Occipital lobe (tissue), 2 donors: Measurements from ENCODE around the gene TRPV3. TPM values are rescaled to one million over a fixed set of nuclear protein-coding genes. Genes with fewer than 3 reads are reported as not detected.
"Not testable (repeated sequence)": the region's sequence is repeated elsewhere in the genome, so short reads cannot be mapped to it uniquely, and the experiment has no call there.

Experiments used
- DNase-seq: peaks from one replicate; lab custom pipeline; 2025; lab: John Stamatoyannopoulos, UW
- total RNA-seq: library from RNA; depleted of rRNA; stranded (reverse); fragments of >200 nt; gene quantifications from one replicate; pipeline ENCODE4 v1.2.3, GENCODE V29; 2014

Gene TRPV3
- total RNA-seq, 1 donor from 2014 or later: 0.47 TPM

GRCh38 chr17:3526971-3527370 lies 30.6 kb downstream of the TRPV3 start:
- DNase-seq: no peak

GRCh38 chr17:3526491-3526890 lies 31.1 kb downstream of the TRPV3 start:
- no peak for DNase-seq

- no peak for DNase-seq
These were observed 33.6 kb downstream of the TRPV3 start for GRCh38 chr17:3524024-3524423.

- not testable (repeated sequence) for DNase-seq
These were observed 38.1 kb downstream of the TRPV3 start for GRCh38 chr17:3519472-3519871.

- no peak for DNase-seq
These were observed 42.7 kb downstream of the TRPV3 start for GRCh38 chr17:3514873-3515272.

- DNase-seq: not testable (repeated sequence)
These were observed 43.4 kb downstream of the TRPV3 start for GRCh38 chr17:3514167-3514566.

- no peak for DNase-seq
These were observed 44.1 kb downstream of the TRPV3 start for GRCh38 chr17:3513305-3514035.

GRCh38 chr17:3512505-3513171 lies 45.0 kb downstream of the TRPV3 start:
- DNase-seq: peak; percentile 72

GRCh38 chr17:3511852-3512504 lies 45.6 kb downstream of the TRPV3 start:
- no peak for DNase-seq

GRCh38 chr17:3510090-3510489 lies 47.5 kb downstream of the TRPV3 start:
- DNase-seq: no peak

GRCh38 chr17:3507869-3508268 lies 49.7 kb downstream of the TRPV3 start:
- no peak for DNase-seq

GRCh38 chr17:3507071-3507470 lies 50.5 kb downstream of the TRPV3 start:
- no peak for DNase-seq

GRCh38 chr17:3506054-3506453 lies 51.6 kb downstream of the TRPV3 start:
- no peak for DNase-seq

GRCh38 chr17:3505008-3505407 lies 52.6 kb downstream of the TRPV3 start:
- no peak for DNase-seq

GRCh38 chr17:3503285-3503684 lies 54.3 kb downstream of the TRPV3 start:
- DNase-seq: no peak

GRCh38 chr17:3502466-3502865 lies 55.1 kb downstream of the TRPV3 start:
- DNase-seq: peak; percentile 9

- DNase-seq: no peak
These were observed 56.3 kb downstream of the TRPV3 start for GRCh38 chr17:3501344-3501743.

GRCh38 chr17:3497101-3497500 lies 60.5 kb downstream of the TRPV3 start:
- no peak for DNase-seq

GRCh38 chr17:3485481-3486068 lies 72.0 kb downstream of the TRPV3 start:
- no peak for DNase-seq

- no peak for DNase-seq
These were observed 74.8 kb downstream of the TRPV3 start for GRCh38 chr17:3482852-3483251.

GRCh38 chr17:3479988-3480387 lies 77.6 kb downstream of the TRPV3 start:
- no peak for DNase-seq
